HCT116 (cell line): ENCODE measurements around the gene CD27. TPM values are rescaled to one million over a fixed set of nuclear protein-coding genes. Genes with fewer than 3 reads are reported as not detected.

ENCODE experiments used
- ATAC-seq: fragments of 200-7000 bp; cut with Tn5 transposase; 2 replicates; pipeline ENCODE4 v1.9.1; 2020; ENCODE audit warnings: mild to moderate bottlenecking, moderate library complexity
- BruUV-seq: library from RNA; stranded (reverse); fragments of 400-500 nt; replicated peaks from 2 replicates; lab custom pipeline; 2021; lab: Mats Ljungman, UMichigan
- CTCF ChIA-PET: fragments of 300-600 bp; sonication (Branson Sonifier 250); formaldehyde crosslinking; loops from one replicate; lab custom pipeline; 2021; ENCODE audit warnings: antibody characterized with exemption; lab: Charles Lee
- POLR2A ChIA-PET: fragments of 300-600, 350-600 bp; sonication (Branson Sonifier 250); formaldehyde crosslinking; loops from one replicate; lab custom pipeline; 2021; ENCODE audit warnings: antibody characterized with exemption; lab: Charles Lee
- RAD21 ChIA-PET, 2 experiments: fragments of 300-600 bp; sonication (Branson Sonifier 250); formaldehyde crosslinking; loops; one replicate each; lab custom pipeline; 2023; ENCODE audit warnings: low total read pairs in 2 of 2; ENCODE audit not compliant: uncharacterized antibody in 2 of 2, unreplicated experiment in 2 of 2, low non-redundant PET in 1 of 2; lab: Charles Lee
- DNase-seq: peaks from one replicate; pipeline ENCODE4 v3.0.0-alpha.2; 2010; ENCODE audit warnings: low read depth, low spot score
- H2AFZ ChIP-seq: fragments of 200-600 bp; shearing (Covaris generic), sonication (generic); 2 replicates; pipeline ENCODE4 v1.6.1; 2017; ENCODE audit warnings: low read depth, mixed run types, mixed read lengths, antibody characterized with exemption, low read length; ENCODE audit not compliant: poor library complexity, severe bottlenecking
- H3K27ac ChIP-seq: 2 replicates; pipeline ENCODE4 v1.5.1; 2012; ENCODE audit warnings: low read depth, low read length
- H3K27me3 ChIP-seq: fragments of 200-600 bp; sonication (generic); 2 replicates; pipeline ENCODE4 v1.6.1; 2016; ENCODE audit warnings: mixed run types, low read length, mixed read lengths; ENCODE audit not compliant: insufficient read depth
- H3K36me3 ChIP-seq, 2 experiments: fragments of 200-500 bp in 1 of 2; fragments of 200-600 bp in 1 of 2; sonication (Bioruptor generic) in 1 of 2; sonication (generic) in 1 of 2; 2 replicates each; pipeline versions ENCODE4 v1.5.1 to v1.6.1; 2014 to 2016; ENCODE audit warnings: low read length in 2 of 2, inconsistent platforms in 1 of 2, mixed read lengths in 1 of 2, mixed run types in 1 of 2; ENCODE audit not compliant: insufficient read depth in 2 of 2, control insufficient read depth in 1 of 2
- H3K4me1 ChIP-seq, 2 experiments: fragments of 200-600 bp in 1 of 2; sonication (generic) in 1 of 2; 2 replicates each; pipeline versions ENCODE4 v1.5.1 to v1.6.1; 2012 to 2017; ENCODE audit warnings: low read length in 2 of 2, inconsistent platforms in 1 of 2, mild to moderate bottlenecking in 1 of 2, mixed read lengths in 1 of 2, mixed run types in 1 of 2, moderate library complexity in 1 of 2; ENCODE audit not compliant: insufficient read depth in 2 of 2, control insufficient read depth in 1 of 2
- H3K4me2 ChIP-seq: fragments of 200-600 bp; sonication (generic); 2 replicates; pipeline ENCODE4 v1.6.1; 2017; ENCODE audit warnings: mixed run types, low read length, mixed read lengths
- H3K4me3 ChIP-seq, 2 experiments: fragments of 200-600 bp in 1 of 2; sonication (generic) in 1 of 2; replicated peaks in 1 of 2; 2 replicates each; pipeline ENCODE4 v1.5.1; 2011 to 2016; ENCODE audit warnings: low read length in 2 of 2, control low read depth in 1 of 2, low read depth in 1 of 2, mild to moderate bottlenecking in 1 of 2, mixed read lengths in 1 of 2, mixed run types in 1 of 2
- H3K79me2 ChIP-seq: fragments of 200-600 bp; sonication (generic); 2 replicates; pipeline ENCODE4 v1.6.1; 2017; ENCODE audit warnings: mild to moderate bottlenecking, mixed run types, low read length, moderate library complexity, mixed read lengths; ENCODE audit not compliant: insufficient read depth
- H3K9ac ChIP-seq: fragments of 200-600 bp; sonication (generic); 2 replicates; pipeline ENCODE4 v1.6.1; 2016; ENCODE audit warnings: low read length, mixed read lengths
- H3K9me2 ChIP-seq: fragments of 200-600 bp; sonication (generic), shearing (Covaris generic); 2 replicates; pipeline ENCODE4 v1.6.1; 2017; ENCODE audit warnings: mixed run types, mild to moderate bottlenecking, moderate library complexity; ENCODE audit not compliant: insufficient read depth
- H3K9me3 ChIP-seq, 2 experiments: fragments of 200-500 bp in 1 of 2; fragments of 200-600 bp in 1 of 2; sonication (Bioruptor generic) in 1 of 2; sonication (generic) in 1 of 2; 2 replicates each; pipeline ENCODE4 v1.6.1; 2014 to 2017; ENCODE audit warnings: low read length in 2 of 2, mixed read lengths in 2 of 2, inconsistent platforms in 1 of 2, low read depth in 1 of 2, mild to moderate bottlenecking in 1 of 2, mixed run types in 1 of 2, moderate library complexity in 1 of 2; ENCODE audit not compliant: control insufficient read depth in 1 of 2, insufficient read depth in 1 of 2
- H4K20me1 ChIP-seq: fragments of 200-600 bp; sonication (generic), shearing (Covaris generic); 2 replicates; pipeline ENCODE4 v1.6.1; 2017; ENCODE audit warnings: mixed run types, mild to moderate bottlenecking, moderate library complexity; ENCODE audit not compliant: insufficient read depth
- CBX3 ChIP-seq: IDR thresholded peaks from 2 replicates; pipeline ENCODE4 v1.6.1; 2012; ENCODE audit warnings: low read depth
- CEBPB ChIP-seq: IDR thresholded peaks from 2 replicates; pipeline ENCODE4 v1.6.1; 2012; ENCODE audit warnings: low read depth
- CTCF ChIP-seq, 3 experiments: fragments of 200-600 bp in 1 of 3; sonication (generic) in 1 of 3; IDR thresholded peaks in 2 of 3; conservative IDR thresholded peaks in 1 of 3; 2 replicates each; pipeline ENCODE4 v1.5.1; 2012 to 2017; ENCODE audit warnings: low read depth in 2 of 3, low read length in 2 of 3, antibody characterized with exemption in 1 of 3, borderline replicate concordance in 1 of 3, control low read depth in 1 of 3, mild to moderate bottlenecking in 1 of 3, mixed read lengths in 1 of 3, mixed run types in 1 of 3, moderate library complexity in 1 of 3; ENCODE audit not compliant: insufficient read depth in 1 of 3
- EGR1 ChIP-seq: IDR thresholded peaks from 2 replicates; pipeline ENCODE4 v1.6.1; 2012; ENCODE audit warnings: low read depth
- ELF1 ChIP-seq: IDR thresholded peaks from 2 replicates; pipeline ENCODE4 v1.6.1; 2012; ENCODE audit warnings: low read depth, borderline replicate concordance
- EZH2 ChIP-seq: fragments of 200-600 bp; sonication (generic); IDR thresholded peaks from 2 replicates; pipeline ENCODE4 v1.6.1; 2017; ENCODE audit warnings: antibody characterized with exemption, mixed run types
- EZH2phosphoT487 ChIP-seq: fragments of 200-600 bp; IDR thresholded peaks from 2 replicates; pipeline ENCODE4 v1.6.1; 2018; ENCODE audit warnings: antibody characterized with exemption, borderline replicate concordance
- FOSL1 ChIP-seq: IDR thresholded peaks from 2 replicates; pipeline ENCODE4 v1.6.1; 2012; ENCODE audit warnings: low read depth
- JUND ChIP-seq: IDR thresholded peaks from 2 replicates; pipeline ENCODE4 v1.6.1; 2012
- MAX ChIP-seq: IDR thresholded peaks from 2 replicates; pipeline ENCODE4 v1.6.1; 2012
- POLR2AphosphoS5 ChIP-seq: IDR thresholded peaks from 2 replicates; pipeline ENCODE4 v1.6.1; 2011; ENCODE audit warnings: mild to moderate bottlenecking, low read depth, low read length, moderate library complexity
- RAD21 ChIP-seq: IDR thresholded peaks from 2 replicates; pipeline ENCODE4 v1.6.1; 2012; ENCODE audit warnings: low read depth, mild to moderate bottlenecking
- SRF ChIP-seq: IDR thresholded peaks from 2 replicates; pipeline ENCODE4 v1.6.1; 2012; ENCODE audit warnings: low read depth
- TCF7L2 ChIP-seq: IDR thresholded peaks from 2 replicates; pipeline ENCODE4 v1.7.0; 2011; ENCODE audit warnings: borderline replicate concordance, inconsistent platforms; ENCODE audit not compliant: insufficient read depth, insufficient read length; ENCODE audit errors: extremely low read depth
- YY1 ChIP-seq: IDR thresholded peaks from 2 replicates; pipeline ENCODE4 v1.6.1; 2011; ENCODE audit warnings: low read length, low read depth, moderate library complexity, mild to moderate bottlenecking; ENCODE audit not compliant: insufficient replicate concordance; ENCODE audit errors: extremely low read depth
- ZFX ChIP-seq: fragments of 450-650 bp; IDR thresholded peaks from 2 replicates; pipeline ENCODE4 v1.6.1; 2017
- ZNF274 ChIP-seq: fragments of 200-500 bp; sonication (Bioruptor generic); IDR thresholded peaks from 2 replicates; pipeline ENCODE4 v1.6.1; 2014; ENCODE audit warnings: mild to moderate bottlenecking, low read depth, low read length, inconsistent platforms
- intact Hi-C: fragments of 100-400 bp; cut with micrococcal nuclease; formaldehyde crosslinking; loops from 2 replicates; pipeline ENCODE4 v1.10.0; 2022
- total RNA-seq: library from RNA; stranded (reverse); gene quantifications from one replicate; pipeline ENCODE4 v1.2.1, GENCODE V29; 2021; ENCODE audit not compliant: unreplicated experiment

Gene CD27
- total RNA-seq, 1 experiment from 2014 or later, result 0.25 TPM

GRCh38 chr12:6405963-6406362 lies 38.8 kb upstream of the CD27 start:
- no peaks in the 10 kb centered on the region for H3K27me3 ChIP-seq
- ATAC-seq (no peak), DNase-seq (no peak)
- no TSS peak for BruUV-seq
- no peak overlapping the region for H3K27ac ChIP-seq
- ChIA-PET POLR2A (no interaction called here), CTCF (no interaction called here), RAD21 (no interaction called here)
- H3K9me2 ChIP-seq, result no peaks in the 10 kb centered on the region
- no peaks in the 10 kb centered on the region for H3K9me3 ChIP-seq
- no peak overlapping the region for H2AFZ ChIP-seq
- H3K4me1 ChIP-seq, result no peaks in the 10 kb centered on the region
- intact Hi-C loops, result no loop called here
- TF ChIP-seq CBX3, result no peak
- TF ChIP-seq EGR1, result no peak
- no peak for TF ChIP-seq SRF
- no peak overlapping the region for H3K9ac ChIP-seq
- H4K20me1 ChIP-seq, result no peaks in the 10 kb centered on the region
- no peak overlapping the region for H3K4me2 ChIP-seq
- H3K79me2 ChIP-seq, result no peaks in the 10 kb centered on the region
- no peaks in the 10 kb centered on the region for H3K36me3 ChIP-seq
- no peak overlapping the region for H3K4me3 ChIP-seq

GRCh38 chr12:6407236-6407954 lies 37.4 kb upstream of the CD27 start:
- ChIA-PET RAD21 (no interaction called here), CTCF (no interaction called here), POLR2A (no interaction called here)
- H3K9me2 ChIP-seq, result no peaks in the 10 kb centered on the region
- no peak overlapping the region for H3K9ac ChIP-seq
- no peaks in the 10 kb centered on the region for H4K20me1 ChIP-seq
- no peak for ATAC-seq
- no peaks in the 10 kb centered on the region for H3K4me1 ChIP-seq
- no peaks in the 10 kb centered on the region for H3K79me2 ChIP-seq
- no peaks in the 10 kb centered on the region for H3K27me3 ChIP-seq
- H3K27ac ChIP-seq, result no peak overlapping the region
- BruUV-seq, result no TSS peak
- no peak for DNase-seq
- H3K9me3 ChIP-seq, result no peaks in the 10 kb centered on the region
- no peak overlapping the region for H2AFZ ChIP-seq
- H3K4me3 ChIP-seq, result no peak overlapping the region
- intact Hi-C loops, result no loop called here
- no peak overlapping the region for H3K4me2 ChIP-seq
- no peaks in the 10 kb centered on the region for H3K36me3 ChIP-seq
- no peak for TF ChIP-seq RAD21
- no peak for TF ChIP-seq ZNF274
- TF ChIP-seq POLR2AphosphoS5, result no peak
- TF ChIP-seq FOSL1, result no peak
- TF ChIP-seq JUND, result no peak
- TF ChIP-seq SRF, result no peak
- TF ChIP-seq CEBPB, result no peak
- TF ChIP-seq ELF1, result no peak
- no peak for TF ChIP-seq CTCF (IDR thresholded peaks at IDR 0.05 in 2 of 3, conservative IDR thresholded peaks at IDR 0.05 in 1 of 3; ENCODE audit: borderline replicate concordance in 1 of 3, insufficient read depth in 1 of 3, low read depth in 2 of 3, low read length in 2 of 3)
- TF ChIP-seq CBX3, result no peak
- no peak for TF ChIP-seq TCF7L2
- no peak for TF ChIP-seq EZH2
- TF ChIP-seq YY1, result no peak
- no peak for TF ChIP-seq EZH2phosphoT487
- TF ChIP-seq ZFX, result no peak
- TF ChIP-seq MAX, result no peak
